ENCODE results near the gene EPOP.

- no peak for TF ChIP-seq CTCF (IDR thresholded peaks at IDR 0.05; ENCODE audit: poor library complexity)
- no peak for TF ChIP-seq EZH2phosphoT487 (IDR thresholded peaks at IDR 0.05; ENCODE audit: low read depth, severe bottlenecking, unreplicated experiment)
- no peak for TF ChIP-seq EZH2 (IDR thresholded peaks at IDR 0.05; ENCODE audit: borderline replicate concordance)
Measured at GRCh38 chr17:38719943-38720641, 45.3 kb upstream of the EPOP start.
